ENCODE data around the gene TNFRSF6B.
"Not testable (repeated sequence)": the region's sequence is repeated elsewhere in the genome, so short reads cannot be mapped to it uniquely, and the experiment has no call there.

The TNFRSF6B gene

GRCh38 chr20:63711085-63711645 lies 14.7 kb downstream of the TNFRSF6B start:
- DNase-seq = no peak

DNA sequence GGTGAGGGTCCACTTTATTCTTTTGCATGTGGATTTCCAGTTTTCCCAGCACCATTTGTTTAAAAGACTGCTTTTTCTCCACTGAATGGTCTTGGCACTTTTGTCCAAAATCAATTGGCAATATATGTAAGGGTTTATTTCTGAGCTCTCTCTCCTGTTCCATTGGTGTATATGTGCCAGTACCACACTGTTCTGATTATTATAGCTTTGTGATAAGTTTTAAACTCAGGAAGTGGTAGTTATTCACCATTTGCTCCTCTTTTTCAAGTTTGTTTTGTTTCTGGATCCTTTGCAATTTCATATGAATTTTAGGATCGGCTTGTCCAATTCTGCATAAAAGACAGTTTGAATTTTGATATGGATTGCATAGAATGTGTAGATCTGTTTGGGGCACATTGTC lies 15.7 kb downstream of the TNFRSF6B start:
- DNase-seq = no peak

DNA sequence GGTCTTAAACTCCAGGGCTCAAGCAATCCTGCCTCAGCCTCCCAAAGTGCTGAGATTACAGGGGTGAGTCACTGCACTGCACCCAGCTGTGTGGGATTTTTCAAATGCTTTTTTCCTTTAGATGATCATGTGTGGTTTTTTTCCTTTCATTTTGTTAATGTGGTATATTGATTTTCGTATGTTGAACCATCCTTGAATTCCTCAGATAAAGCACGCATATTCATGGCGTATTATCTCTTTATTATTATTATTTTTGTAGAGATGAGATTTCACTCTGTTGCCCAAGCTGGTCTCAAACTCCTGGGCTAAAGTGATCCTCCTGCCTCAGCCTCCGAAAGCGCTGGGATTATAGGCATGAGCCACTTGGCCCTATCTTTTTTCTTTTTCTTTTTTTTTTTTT lies 18.4 kb downstream of the TNFRSF6B start:
- no peak for DNase-seq

- DNase-seq = no peak
Measured at GRCh38 chr20:63718996-63719395, 22.5 kb downstream of the TNFRSF6B start.

DNA sequence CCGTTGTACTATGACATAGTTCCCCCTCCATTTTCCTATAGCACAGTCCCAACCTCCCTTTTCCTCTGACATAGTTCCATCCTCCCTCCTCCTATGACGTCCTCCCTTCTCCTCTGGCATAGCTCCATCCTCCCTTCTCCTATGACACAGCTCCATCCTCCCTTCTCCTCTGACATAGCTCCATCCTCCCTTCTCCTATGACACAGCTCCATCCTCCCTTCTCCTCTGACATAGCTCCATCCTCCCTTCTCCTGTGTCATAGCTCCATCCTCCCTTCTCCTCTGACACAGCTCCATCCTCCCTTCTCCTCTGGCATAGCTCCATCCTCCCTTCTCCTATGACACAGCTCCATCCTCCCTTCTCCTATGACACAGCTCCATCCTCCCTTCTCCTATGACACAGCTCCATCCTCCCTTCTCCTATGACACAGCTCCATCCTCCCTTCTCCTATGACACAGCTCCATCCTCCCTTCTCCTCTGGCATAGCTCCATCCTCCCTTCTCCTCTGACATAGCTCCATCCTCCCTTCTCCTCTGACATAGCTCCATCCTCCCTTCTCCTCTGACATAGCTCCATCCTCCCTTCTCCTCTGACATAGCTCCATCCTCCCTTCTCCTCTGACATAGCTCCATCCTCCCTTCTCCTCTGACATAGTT lies 26.6 kb downstream of the TNFRSF6B start:
- DNase-seq = not testable (repeated sequence)

DNA sequence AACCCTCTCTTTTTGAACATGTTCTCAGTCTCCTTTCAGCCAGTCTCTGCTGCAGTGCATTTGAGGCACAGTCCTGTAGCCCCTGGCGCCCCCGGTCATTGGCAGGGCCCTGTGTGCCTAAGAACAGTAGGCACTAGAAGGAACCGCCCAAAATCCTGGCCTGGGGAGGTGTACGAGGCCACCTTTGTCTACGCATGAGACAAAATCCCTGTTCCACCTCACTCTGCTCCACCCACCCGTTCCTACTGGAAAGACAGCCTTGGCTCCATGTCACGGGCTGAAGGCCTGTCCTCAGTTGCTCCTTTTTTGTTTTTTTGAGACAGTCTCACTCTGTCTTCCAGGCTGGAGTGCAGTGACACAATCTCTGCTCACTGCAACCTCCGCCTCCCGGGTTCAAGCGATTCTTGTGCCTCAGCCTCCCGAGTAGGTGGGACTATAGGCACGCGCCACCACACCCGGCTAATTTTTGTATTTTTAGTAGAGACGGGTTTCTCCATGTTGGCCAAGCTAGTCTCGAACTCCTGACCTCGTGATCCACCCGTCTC lies 33.8 kb downstream of the TNFRSF6B start:
- not testable (repeated sequence) for DNase-seq

- no peak for DNase-seq
Measured at GRCh38 chr20:63731410-63731809, 35.0 kb downstream of the TNFRSF6B start.

DNA sequence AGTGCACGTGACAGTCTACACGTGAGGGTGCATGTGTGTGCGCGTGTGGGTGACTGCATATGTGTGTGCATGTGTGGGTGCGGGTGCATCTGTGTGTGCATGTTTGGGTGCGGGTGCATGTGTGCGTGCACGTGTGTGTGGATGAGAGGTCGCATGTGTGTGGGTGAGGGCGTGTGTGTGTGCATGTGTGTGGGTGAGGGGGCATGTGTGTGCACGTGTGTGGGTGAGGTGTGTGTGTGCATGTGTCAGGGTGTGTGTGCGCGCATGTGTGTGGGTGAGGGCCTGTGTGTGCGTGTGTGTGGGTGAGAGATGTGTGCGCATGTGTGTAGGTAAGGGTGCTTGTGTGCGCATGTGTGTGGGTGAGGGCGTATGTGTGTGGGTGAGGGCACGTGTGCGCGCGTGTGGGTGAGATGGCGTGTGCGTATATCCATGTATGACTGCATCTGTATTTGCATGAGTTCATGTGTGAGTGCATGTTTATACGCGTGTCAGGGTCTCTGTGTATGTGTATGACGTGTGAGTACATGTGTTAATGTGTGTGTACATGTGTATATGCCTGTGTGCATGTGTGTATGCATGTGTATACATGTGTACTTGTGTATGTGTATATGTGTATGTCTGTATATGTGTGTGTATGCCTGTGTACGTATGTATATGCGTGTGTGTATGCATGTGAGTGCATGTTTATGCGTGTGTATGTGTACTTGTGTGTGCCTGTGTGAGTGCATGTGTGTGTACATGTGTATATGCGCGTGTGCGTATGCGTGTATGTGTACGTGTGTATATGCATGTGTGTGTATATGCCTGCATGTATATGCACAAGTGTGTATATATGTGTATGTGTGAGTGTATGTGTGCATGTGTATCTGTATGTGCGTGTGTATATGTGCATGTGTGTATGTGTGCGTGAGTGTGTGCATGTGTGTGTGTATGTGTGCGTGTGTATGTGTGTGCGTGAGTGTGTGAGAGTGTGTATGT lies 36.0 kb downstream of the TNFRSF6B start:
- no peak for DNase-seq

DNA sequence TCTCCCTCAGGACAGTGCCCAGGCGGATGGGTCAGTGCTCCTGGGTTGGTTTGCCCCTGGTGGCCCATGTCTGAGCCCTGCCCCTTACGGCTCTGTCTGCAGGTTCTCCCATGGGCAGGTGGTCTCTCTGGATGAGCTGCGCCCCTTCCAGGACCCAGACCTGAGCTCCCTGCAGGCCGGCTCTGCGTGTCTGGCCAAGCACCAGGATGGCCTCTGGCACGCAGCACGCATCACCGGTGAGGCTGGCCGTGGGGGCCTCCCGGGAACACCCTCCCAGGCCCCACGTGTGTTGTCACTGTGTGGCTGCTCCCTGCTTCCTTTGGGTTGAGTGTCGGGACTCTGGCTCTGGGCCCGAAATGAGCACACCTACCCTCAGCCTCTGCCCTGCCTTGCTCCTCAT lies 36.7 kb downstream of the TNFRSF6B start:
- DNase-seq = no peak

DNA sequence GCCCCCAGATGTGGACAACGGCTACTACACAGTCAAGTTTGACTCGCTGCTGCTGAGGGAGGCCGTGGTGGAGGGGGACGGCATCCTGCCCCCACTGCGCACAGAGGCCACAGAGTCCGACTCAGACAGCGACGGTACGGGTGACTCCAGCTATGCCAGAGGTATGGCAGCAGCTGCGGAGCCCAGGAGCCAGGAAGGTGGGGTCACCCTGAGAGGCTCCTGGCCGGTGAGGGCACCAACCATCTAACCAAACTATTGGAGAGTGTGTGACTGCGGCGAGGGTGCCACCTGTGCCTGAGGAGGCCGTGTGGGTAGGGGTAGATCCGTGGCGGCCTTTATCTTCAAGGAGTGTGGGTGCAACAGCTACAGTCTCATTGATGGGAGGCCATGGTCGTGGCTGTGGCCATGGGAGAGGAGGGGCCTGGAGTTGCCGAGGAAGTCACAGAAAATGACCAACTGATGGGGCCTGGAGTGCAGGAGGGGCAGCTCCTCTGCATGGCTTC lies 37.2 kb downstream of the TNFRSF6B start:
- DNase-seq = no peak

DNA sequence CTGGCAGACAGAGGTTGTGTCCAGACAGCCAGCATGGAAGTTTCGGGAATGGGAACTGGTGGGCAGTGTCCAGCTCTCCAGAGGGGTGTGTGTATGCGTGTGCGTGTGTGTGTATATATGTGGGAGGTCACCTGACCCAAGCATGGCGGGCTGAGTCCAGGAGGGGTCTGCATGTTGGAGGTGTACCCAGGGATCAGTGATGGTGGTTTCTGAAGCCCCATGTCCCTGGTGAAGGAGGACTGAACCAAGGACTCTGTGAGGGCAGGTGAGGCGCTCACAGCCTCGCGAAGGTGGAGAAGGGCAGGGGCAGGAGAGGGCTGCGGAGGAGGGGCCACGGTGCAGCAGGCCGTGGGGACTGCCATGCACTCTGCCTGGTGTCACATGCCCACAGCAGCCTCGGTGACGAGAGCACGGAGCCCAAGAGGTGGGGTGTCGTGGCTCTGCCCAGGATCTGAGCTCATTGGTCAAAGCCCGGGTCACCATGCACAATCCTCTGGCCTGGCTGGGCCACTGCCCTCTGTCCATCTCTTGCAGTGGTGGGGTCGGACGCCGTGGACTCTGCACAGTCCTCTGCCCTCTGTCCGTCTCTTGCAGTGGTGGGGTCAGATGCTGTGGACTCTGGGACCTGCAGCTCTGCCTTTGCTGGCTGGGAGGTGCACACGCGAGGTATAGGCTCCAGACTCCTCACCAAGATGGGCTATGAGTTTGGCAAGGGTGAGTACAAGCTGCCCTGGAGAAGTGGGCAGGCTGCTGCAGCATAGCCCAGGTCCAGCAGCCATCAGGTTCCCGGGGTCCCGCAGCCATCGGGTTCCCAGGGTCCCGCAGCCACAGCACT lies 37.9 kb downstream of the TNFRSF6B start:
- no peak for DNase-seq

DNA sequence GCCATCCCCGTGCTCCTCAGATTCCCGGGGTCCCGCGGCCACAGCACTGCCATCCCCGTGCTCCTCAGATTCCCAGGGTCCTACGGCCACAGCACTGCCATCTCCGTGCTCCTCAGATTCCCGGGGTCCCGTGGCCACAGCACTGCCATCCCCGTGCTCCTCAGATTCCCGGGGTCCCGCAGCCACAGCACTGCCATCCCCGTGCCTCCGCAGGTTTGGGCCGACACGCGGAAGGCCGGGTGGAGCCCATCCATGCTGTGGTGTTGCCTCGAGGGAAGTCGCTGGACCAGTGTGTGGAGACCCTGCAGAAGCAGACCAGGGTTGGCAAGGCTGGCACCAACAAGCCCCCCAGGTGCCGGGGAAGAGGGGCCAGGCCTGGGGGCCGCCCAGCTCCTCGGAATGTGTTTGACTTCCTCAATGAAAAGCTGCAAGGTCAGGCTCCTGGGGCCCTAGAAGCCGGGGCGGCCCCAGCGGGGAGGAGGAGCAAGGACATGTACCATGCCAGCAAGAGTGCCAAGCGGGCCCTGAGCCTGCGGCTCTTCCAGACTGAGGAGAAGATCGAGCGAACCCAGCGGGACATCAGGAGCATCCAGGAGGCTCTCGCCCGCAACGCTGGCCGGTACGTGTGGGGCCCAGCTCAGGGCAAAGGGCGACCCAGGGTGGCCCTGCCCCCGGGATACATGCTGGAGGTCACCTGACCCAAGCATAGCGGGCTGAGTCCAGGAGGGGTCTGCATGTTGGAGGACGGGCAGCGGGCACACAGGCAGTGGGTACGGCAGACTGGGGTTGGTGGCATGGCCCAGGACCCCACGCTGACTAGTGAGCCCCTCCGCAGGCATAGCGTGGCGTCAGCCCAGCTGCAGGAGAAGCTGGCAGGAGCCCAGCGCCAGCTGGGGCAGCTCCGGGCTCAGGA lies 38.8 kb downstream of the TNFRSF6B start:
- DNase-seq = no peak

DNA sequence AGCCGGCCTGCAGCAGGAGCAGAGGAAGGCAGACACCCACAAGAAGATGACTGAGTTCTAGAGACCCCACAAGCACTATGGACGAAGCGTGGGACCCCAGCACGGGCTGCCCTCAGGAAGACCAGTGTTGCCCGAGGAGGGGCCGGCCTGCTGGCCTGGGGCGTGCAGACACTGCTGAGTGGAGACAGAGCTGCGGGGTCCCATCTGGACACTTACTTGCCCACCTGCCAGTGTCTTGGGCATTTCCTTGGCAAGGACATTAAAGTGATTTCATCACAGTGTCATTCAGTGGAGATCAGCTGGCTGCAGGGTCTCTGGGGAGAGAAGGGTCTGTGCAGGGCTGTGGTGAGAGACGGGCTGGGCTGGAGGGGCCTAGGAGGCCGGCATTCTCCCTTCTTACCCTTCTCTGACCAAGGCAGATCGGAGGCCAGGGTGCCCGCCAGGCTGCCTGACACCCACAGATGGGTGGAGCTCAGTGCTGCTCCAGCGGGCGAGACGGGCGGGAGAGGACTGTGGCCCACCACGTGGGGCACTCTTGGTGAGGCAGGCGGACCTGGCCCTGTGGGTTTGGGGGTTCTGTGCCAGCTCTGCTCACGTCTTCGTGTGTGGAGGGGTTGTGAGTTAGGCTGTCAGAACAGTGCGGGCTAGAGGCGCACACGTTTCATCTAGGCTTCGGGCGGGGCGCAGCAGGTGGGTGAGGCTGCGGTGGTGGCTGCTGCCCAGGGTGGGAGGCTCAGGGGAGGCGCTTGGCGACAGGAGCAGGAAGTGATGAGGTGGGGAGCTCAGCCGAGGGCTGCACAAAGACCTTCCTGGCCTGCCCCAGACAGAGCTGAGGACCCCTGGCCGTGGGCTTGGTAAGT lies 39.6 kb downstream of the TNFRSF6B start, which contains the start of gene LIME1:
Gene LIME1 (plus strand): TSS at position 806 of the 860 bp plus-strand sequence. CDS start 886 bp downstream, outside the sequence.
- DNase-seq = no peak

DNA sequence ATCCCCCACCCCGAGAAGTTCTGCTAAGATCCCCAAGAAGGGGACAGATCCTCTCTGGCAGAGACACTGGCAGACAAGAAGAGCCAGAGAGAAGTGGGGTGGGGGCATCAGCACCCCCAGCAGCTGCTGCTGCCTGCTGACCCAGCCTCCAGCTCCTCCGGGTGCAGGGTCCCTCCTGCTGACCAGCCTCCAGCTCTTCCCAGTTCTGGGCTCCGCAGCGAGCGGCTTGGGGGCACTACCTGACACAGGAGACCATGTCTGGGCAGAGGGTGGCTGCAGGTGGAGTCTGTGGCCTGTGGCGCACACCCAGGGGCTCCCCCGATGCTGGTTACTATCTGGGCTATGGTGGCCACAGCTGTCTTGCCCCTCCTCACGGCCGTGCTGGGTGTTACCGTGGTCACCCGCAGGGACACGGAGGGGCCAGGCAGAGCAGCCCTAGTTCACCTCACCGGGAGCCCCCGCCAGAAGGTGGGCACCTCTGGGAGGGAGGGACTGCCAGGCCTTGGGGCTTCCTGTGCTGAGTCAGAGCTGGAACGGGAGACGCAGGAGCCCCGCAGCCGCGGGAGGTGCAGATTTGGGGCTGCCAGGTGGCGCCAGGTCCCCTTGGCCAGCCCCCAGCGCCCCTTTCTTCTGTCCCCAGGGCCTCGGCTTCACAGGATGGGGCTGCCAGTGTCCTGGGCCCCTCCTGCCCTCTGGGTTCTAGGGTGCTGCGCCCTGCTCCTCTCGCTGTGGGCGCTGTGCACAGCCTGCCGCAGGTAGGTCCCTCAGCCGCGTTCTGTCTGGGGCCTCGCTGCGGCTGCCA lies 40.6 kb downstream of the TNFRSF6B start:
- no peak for DNase-seq

GRCh38 chr20:63737695-63737944 lies 41.2 kb downstream of the TNFRSF6B start:
- no peak for DNase-seq

DNA sequence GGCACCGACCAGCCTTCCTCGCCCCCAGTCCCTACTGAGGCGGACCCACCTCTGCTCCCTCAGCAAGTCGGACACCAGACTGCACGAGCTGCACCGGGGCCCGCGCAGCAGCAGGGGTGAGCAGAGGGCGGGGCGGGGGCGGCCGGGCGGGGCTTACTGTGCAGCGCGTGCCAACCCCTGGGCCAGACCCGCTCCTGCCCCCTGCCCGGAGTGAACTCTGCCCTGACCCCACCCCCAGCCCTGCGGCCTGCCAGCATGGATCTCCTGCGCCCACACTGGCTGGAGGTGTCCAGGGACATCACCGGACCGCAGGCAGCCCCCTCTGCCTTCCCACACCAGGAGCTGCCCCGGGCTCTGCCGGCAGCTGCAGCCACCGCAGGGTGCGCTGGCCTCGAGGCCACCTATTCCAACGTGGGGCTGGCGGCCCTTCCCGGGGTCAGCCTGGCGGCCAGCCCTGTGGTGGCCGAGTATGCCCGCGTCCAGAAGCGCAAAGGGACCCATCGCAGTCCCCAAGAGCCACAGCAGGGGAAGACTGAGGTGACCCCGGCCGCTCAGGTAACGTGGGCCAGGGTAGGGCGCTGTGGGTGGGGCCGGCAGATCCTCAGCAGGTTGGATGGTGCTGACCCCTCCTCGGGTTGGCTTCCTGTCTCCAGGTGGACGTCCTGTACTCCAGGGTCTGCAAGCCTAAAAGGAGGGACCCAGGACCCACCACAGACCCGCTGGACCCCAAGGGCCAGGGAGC lies 41.7 kb downstream of the TNFRSF6B start:
- DNase-seq = no peak

GRCh38 chr20:63738687-63739129 lies 42.3 kb downstream of the TNFRSF6B start:
- no peak for DNase-seq
